ENCODE results near the gene CAPN5. TPM values are rescaled to one million over a fixed set of nuclear protein-coding genes. Genes with fewer than 3 reads are reported as not detected.
A peak's percentile ranks its signal among the peaks of the same experiment; 100 is the strongest.

Gene CAPN5
- total RNA-seq, 4 donors from 2014 or later = 1.8 to 16.6 (median 8.0) TPM

GRCh38 chr11:77040889-77041288 lies 25.9 kb upstream of the CAPN5 start:
- no peak for DNase-seq
- H3K27me3 ChIP-seq = peaks cover 0 to 5% of the 10 kb centered on the region in 2 donors
- intact Hi-C loops (cut with DNase I; ENCODE audit: low total_unique reads) = no loop called here
- peaks cover 0 to 6% of the 10 kb centered on the region in 2 donors for H3K4me1 ChIP-seq
- no peaks in the 10 kb centered on the region for H3K9me3 ChIP-seq
- no peak overlapping the region for H3K27ac ChIP-seq
- no peaks in the 10 kb centered on the region for H3K36me3 ChIP-seq
- TF ChIP-seq, protein P1, sequence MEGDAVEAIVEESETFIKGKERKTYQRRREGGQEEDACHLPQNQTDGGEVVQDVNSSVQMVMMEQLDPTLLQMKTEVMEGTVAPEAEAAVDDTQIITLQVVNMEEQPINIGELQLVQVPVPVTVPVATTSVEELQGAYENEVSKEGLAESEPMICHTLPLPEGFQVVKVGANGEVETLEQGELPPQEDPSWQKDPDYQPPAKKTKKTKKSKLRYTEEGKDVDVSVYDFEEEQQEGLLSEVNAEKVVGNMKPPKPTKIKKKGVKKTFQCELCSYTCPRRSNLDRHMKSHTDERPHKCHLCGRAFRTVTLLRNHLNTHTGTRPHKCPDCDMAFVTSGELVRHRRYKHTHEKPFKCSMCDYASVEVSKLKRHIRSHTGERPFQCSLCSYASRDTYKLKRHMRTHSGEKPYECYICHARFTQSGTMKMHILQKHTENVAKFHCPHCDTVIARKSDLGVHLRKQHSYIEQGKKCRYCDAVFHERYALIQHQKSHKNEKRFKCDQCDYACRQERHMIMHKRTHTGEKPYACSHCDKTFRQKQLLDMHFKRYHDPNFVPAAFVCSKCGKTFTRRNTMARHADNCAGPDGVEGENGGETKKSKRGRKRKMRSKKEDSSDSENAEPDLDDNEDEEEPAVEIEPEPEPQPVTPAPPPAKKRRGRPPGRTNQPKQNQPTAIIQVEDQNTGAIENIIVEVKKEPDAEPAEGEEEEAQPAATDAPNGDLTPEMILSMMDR (IDR thresholded peaks at IDR 0.05) = no peak
- no peak for TF ChIP-seq POLR2A (IDR thresholded peaks at IDR 0.05)
- H3K4me3 ChIP-seq = no peak overlapping the region

- Histone ChIP-seq H3K4me3 (no peak overlapping the region), H3K27ac (no peak overlapping the region), H3K27me3 (peaks cover 0 to 5% of the 10 kb centered on the region in 2 donors), H3K9me3 (no peaks in the 10 kb centered on the region), H3K4me1 (peaks cover 0 to 9% of the 10 kb centered on the region in 2 donors), H3K36me3 (no peaks in the 10 kb centered on the region)
- intact Hi-C loops (cut with DNase I; ENCODE audit: low total_unique reads) = no loop called here
- TF ChIP-seq, protein P1 (IDR thresholded peaks at IDR 0.05) = no peak
- no peak for TF ChIP-seq POLR2A (IDR thresholded peaks at IDR 0.05)
- no peak for DNase-seq
Measured at GRCh38 chr11:77042111-77042726, 24.6 kb upstream of the CAPN5 start.

GRCh38 chr11:77044356-77044755 lies 22.4 kb upstream of the CAPN5 start:
- H3K4me1 ChIP-seq = peaks cover 0 to 9% of the 10 kb centered on the region in 2 donors
- peaks cover 0 to 5% of the 10 kb centered on the region in 2 donors for H3K27me3 ChIP-seq
- no peaks in the 10 kb centered on the region for H3K36me3 ChIP-seq
- H3K4me3 ChIP-seq = no peak overlapping the region
- TF ChIP-seq, protein P1 (IDR thresholded peaks at IDR 0.05) = no peak
- no peak for TF ChIP-seq POLR2A (IDR thresholded peaks at IDR 0.05)
- H3K9me3 ChIP-seq = no peaks in the 10 kb centered on the region
- no peak for DNase-seq
- no peak overlapping the region for H3K27ac ChIP-seq
- intact Hi-C loops (cut with DNase I; ENCODE audit: low total_unique reads) = no loop called here

GRCh38 chr11:77044886-77045285 lies 21.9 kb upstream of the CAPN5 start:
- intact Hi-C loops (cut with DNase I; ENCODE audit: low total_unique reads) = loop anchor here (5.0 kb wide), 1 partner anchor 47 kb away; no protein-coding TSS in a partner anchor
- H3K4me3 ChIP-seq = no peak overlapping the region
- H3K27ac ChIP-seq = no peak overlapping the region
- TF ChIP-seq, protein P1 (IDR thresholded peaks at IDR 0.05) = no peak
- TF ChIP-seq POLR2A (IDR thresholded peaks at IDR 0.05) = no peak
- H3K27me3 ChIP-seq = peaks cover 0 to 5% of the 10 kb centered on the region in 2 donors
- H3K4me1 ChIP-seq = peaks cover 0 to 7% of the 10 kb centered on the region in 2 donors
- DNase-seq = no peak
- no peaks in the 10 kb centered on the region for H3K36me3 ChIP-seq
- no peaks in the 10 kb centered on the region for H3K9me3 ChIP-seq

- H3K9me3 ChIP-seq = no peaks in the 10 kb centered on the region
- TF ChIP-seq POLR2A (IDR thresholded peaks at IDR 0.05) = no peak
- TF ChIP-seq, protein P1 (IDR thresholded peaks at IDR 0.05) = peak in 3 of 4 experiments; percentile 26 to 63 (median 59)
- no peaks in the 10 kb centered on the region for H3K36me3 ChIP-seq
- peak in 1 of 2 donors; percentile 35 for DNase-seq
- H3K4me3 ChIP-seq = no peak overlapping the region
- H3K27ac ChIP-seq = no peak overlapping the region
- intact Hi-C loops (cut with DNase I; ENCODE audit: low total_unique reads) = loop anchor here (5.0 kb wide), 1 partner anchor 46 kb away; no protein-coding TSS in a partner anchor
- H3K4me1 ChIP-seq = peaks cover 0 to 3% of the 10 kb centered on the region in 2 donors
- no peaks in the 10 kb centered on the region for H3K27me3 ChIP-seq
Measured at GRCh38 chr11:77046060-77046501, 20.7 kb upstream of the CAPN5 start.
